CD14-positive monocyte (primary cell): ENCODE results near the gene FOLR1. TPM values are rescaled to one million over a fixed set of nuclear protein-coding genes. Genes with fewer than 3 reads are reported as not detected.

Source experiments
- DNase-seq, 3 donors: peaks; one replicate each; pipeline ENCODE4 v3.0.0-alpha.2; 2011 to 2022
- H2AFZ ChIP-seq: 2 replicates; pipeline ENCODE4 v1.6.0; 2012; ENCODE audit warnings: mild to moderate bottlenecking, low read depth, low read length, inconsistent platforms; ENCODE audit not compliant: insufficient read depth, poor library complexity, severe bottlenecking
- H3K27ac ChIP-seq, 2 donors: 1 replicate in 1 of 2; 2 replicates in 1 of 2; pipeline ENCODE4 v1.5.1; 2012 to 2013; ENCODE audit warnings: low read length in 2 of 2, control low read depth in 1 of 2, inconsistent platforms in 1 of 2, low read depth in 1 of 2, mild to moderate bottlenecking in 1 of 2
- H3K27me3 ChIP-seq, 2 donors: one replicate each; pipeline versions ENCODE4 v1.6.0 to v1.6.1; 2011 to 2013; ENCODE audit warnings: low read length in 2 of 2; ENCODE audit not compliant: control insufficient read depth in 2 of 2, insufficient read depth in 2 of 2
- H3K36me3 ChIP-seq, 2 donors: replicated peaks in 1 of 2; 1 replicate in 1 of 2; 2 replicates in 1 of 2; pipeline versions ENCODE4 v1.5.1 to v1.6.1; 2012 to 2013; ENCODE audit warnings: low read length in 2 of 2, control low read depth in 1 of 2, inconsistent platforms in 1 of 2, mild to moderate bottlenecking in 1 of 2; ENCODE audit not compliant: insufficient read depth in 2 of 2, control insufficient read depth in 1 of 2
- H3K4me1 ChIP-seq, 2 donors: 1 replicate in 1 of 2; 2 replicates in 1 of 2; pipeline versions ENCODE4 v1.5.1 to v1.6.1; 2012 to 2013; ENCODE audit warnings: low read length in 2 of 2, control low read depth in 1 of 2, inconsistent platforms in 1 of 2, mild to moderate bottlenecking in 1 of 2, moderate library complexity in 1 of 2; ENCODE audit not compliant: insufficient read depth in 2 of 2, control insufficient read depth in 1 of 2
- H3K4me2 ChIP-seq: replicated peaks from 2 replicates; pipeline ENCODE3; 2012; ENCODE audit warnings: low read length, moderate library complexity, mild to moderate bottlenecking; ENCODE audit not compliant: poor library complexity, severe bottlenecking; ENCODE audit errors: extremely low read depth
- H3K4me3 ChIP-seq, 3 experiments: fragments of 200-600 bp in 1 of 3; sonication (generic) in 1 of 3; replicated peaks in 1 of 3; 1 replicate in 2 of 3; 2 replicates in 1 of 3; pipeline ENCODE4 v1.5.1; 2011 to 2013; ENCODE audit warnings: low read length in 3 of 3, mild to moderate bottlenecking in 3 of 3, control low read depth in 2 of 3, low read depth in 2 of 3, inconsistent platforms in 1 of 3, moderate library complexity in 1 of 3
- H3K79me2 ChIP-seq: 2 replicates; pipeline ENCODE4 v1.6.0; 2012; ENCODE audit warnings: mild to moderate bottlenecking, control low read depth, inconsistent platforms, low read length, moderate library complexity; ENCODE audit not compliant: insufficient read depth
- H3K9ac ChIP-seq: 2 replicates; pipeline ENCODE4 v1.6.0; 2017; ENCODE audit warnings: low read length, mild to moderate bottlenecking; ENCODE audit not compliant: insufficient read depth, poor library complexity, severe bottlenecking
- H3K9me3 ChIP-seq, 2 donors: replicated peaks in 1 of 2; 1 replicate in 1 of 2; 2 replicates in 1 of 2; pipeline versions ENCODE4 v1.5.1 to v1.6.1; 2012 to 2013; ENCODE audit warnings: low read length in 2 of 2, control low read depth in 1 of 2; ENCODE audit not compliant: control insufficient read depth in 1 of 2, insufficient read depth in 1 of 2
- H4K20me1 ChIP-seq: 2 replicates; pipeline ENCODE4 v1.6.0; 2012; ENCODE audit warnings: mild to moderate bottlenecking, low read length, control low read depth, moderate library complexity; ENCODE audit not compliant: insufficient read depth
- H3K27ac Mint-ChIP-seq, 7 donors: one replicate each; pipeline ENCODE4 v1.8.0; 2020; ENCODE audit warnings: mild to moderate bottlenecking in 7 of 7, mixed read lengths in 7 of 7, moderate library complexity in 6 of 7, inconsistent platforms in 2 of 7
- H3K27me3 Mint-ChIP-seq, 3 donors: one replicate each; pipeline ENCODE4 v1.8.0; 2021 to 2022; ENCODE audit warnings: low read depth in 3 of 3, mild to moderate bottlenecking in 3 of 3, mixed read lengths in 3 of 3, moderate library complexity in 3 of 3, inconsistent platforms in 1 of 3
- H3K36me3 Mint-ChIP-seq, 2 donors: one replicate each; pipeline ENCODE4 v1.8.0; 2020; ENCODE audit warnings: mixed read lengths in 2 of 2, inconsistent platforms in 1 of 2, mild to moderate bottlenecking in 1 of 2
- H3K4me1 Mint-ChIP-seq: one replicate; pipeline ENCODE4 v1.8.0; 2020; ENCODE audit warnings: mild to moderate bottlenecking, mixed read lengths
- H3K4me3 Mint-ChIP-seq, 2 donors: one replicate each; pipeline ENCODE4 v1.8.0; 2020; ENCODE audit warnings: mild to moderate bottlenecking in 2 of 2, mixed read lengths in 2 of 2, moderate library complexity in 1 of 2
- H3K9me3 Mint-ChIP-seq, 7 donors: one replicate each; pipeline ENCODE4 v1.8.0; 2020 to 2022; ENCODE audit warnings: mixed read lengths in 7 of 7, mild to moderate bottlenecking in 6 of 7, moderate library complexity in 6 of 7, inconsistent platforms in 2 of 7
- CTCF ChIP-seq: fragments of 200-600 bp; IDR thresholded peaks from one replicate; pipeline ENCODE4 v1.8.0; 2022; ENCODE audit warnings: antibody characterized with exemption, mild to moderate bottlenecking
- WGBS: methylation state at CpG from one replicate; pipeline ENCODE4 v1.1.5; 2013; ENCODE audit warnings: missing lambda C conversion rate; ENCODE audit not compliant: insufficient coverage; 5-methylcytosine and 5-hydroxymethylcytosine counted together
- intact Hi-C, 2 donors: fragments of 100-400 bp; cut with micrococcal nuclease; formaldehyde crosslinking; loops; one replicate each; pipeline versions ENCODE4 v1.15.0 to v1.15.1; 2023
- polyA plus RNA-seq, 3 donors: library from polyadenylated mRNA; depleted of rRNA in 1 of 3; unstranded in 2 of 3; stranded (reverse) in 1 of 3; fragments of 300-500 nt in 2 of 3; fragments of >200 nt in 1 of 3; fragmentation: Illumina TruSeq in 2 of 3; gene quantifications; 1 replicate in 2 of 3; 2 replicates in 1 of 3; pipeline ENCODE4 v1.2.3, GENCODE V29; 2012 to 2021

The FOLR1 gene
- polyA plus RNA-seq, 3 donors: not detected

- Histone ChIP-seq H3K4me3 (no peak overlapping the region), H4K20me1 (no peaks in the 10 kb centered on the region), H3K36me3 (no peaks in the 10 kb centered on the region), H3K79me2 (no peaks in the 10 kb centered on the region), H3K4me2 (no peak overlapping the region), H3K27ac (no peak overlapping the region), H3K27me3 (no peaks in the 10 kb centered on the region), H3K9me3 (no peaks in the 10 kb centered on the region), H3K4me1 (peaks cover 5 to 10% of the 10 kb centered on the region in 2 donors), H2AFZ (no peak overlapping the region), H3K9ac (no peak overlapping the region)
- Mint-ChIP-seq H3K4me3 (no peak overlapping the region), H3K4me1 (peaks cover 12% of the 10 kb centered on the region), H3K36me3 (no peaks in the 10 kb centered on the region), H3K9me3 (peaks cover 0 to 2% (median 0%) of the 10 kb centered on the region in 7 donors), H3K27ac (peak overlapping the region in 1 of 7 donors; percentile 16), H3K27me3 (peaks cover 2 to 7% (median 3%) of the 10 kb centered on the region in 3 donors)
- 98% methylated on average over 7 of the region's 8 CpGs for WGBS
- no peak for TF ChIP-seq CTCF
- intact Hi-C loops: no loop called here
- DNase-seq: no peak
Measured at GRCh38 chr11:72174302-72175070, 17.5 kb upstream of the FOLR1 start.

DNA sequence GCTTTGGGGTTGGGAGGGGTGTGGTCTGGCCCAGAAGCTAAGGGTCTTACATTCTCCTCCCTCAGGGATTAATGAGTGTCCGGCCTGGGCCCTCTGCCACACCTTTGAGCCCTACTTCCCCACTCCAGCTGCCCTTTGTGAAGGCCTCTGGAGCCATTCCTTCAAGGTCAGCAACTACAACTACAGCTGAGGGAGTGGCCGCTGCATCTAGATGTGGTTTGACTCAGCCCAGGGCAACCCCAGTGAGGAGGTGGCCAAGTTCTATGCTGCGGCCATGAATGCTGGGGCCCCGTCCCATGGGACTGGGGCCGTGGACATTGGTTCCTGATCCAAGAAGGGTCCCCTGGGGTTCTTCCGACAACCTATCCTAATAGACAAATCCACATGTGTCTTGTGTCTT lies 14.3 kb upstream of the FOLR1 start:
- Mint-ChIP-seq H3K4me3 (no peak overlapping the region), H3K4me1 (peaks cover 5% of the 10 kb centered on the region), H3K27me3 (peaks cover 2 to 6% (median 5%) of the 10 kb centered on the region in 3 donors), H3K9me3 (peaks cover 0 to 2% (median 0%) of the 10 kb centered on the region in 7 donors), H3K27ac (no peak overlapping the region), H3K36me3 (no peaks in the 10 kb centered on the region)
- Histone ChIP-seq H4K20me1 (no peaks in the 10 kb centered on the region), H3K9ac (no peak overlapping the region), H3K4me3 (no peak overlapping the region), H3K27ac (no peak overlapping the region), H3K9me3 (no peaks in the 10 kb centered on the region), H3K4me1 (peaks cover 2 to 10% of the 10 kb centered on the region in 2 donors), H3K4me2 (no peak overlapping the region), H3K36me3 (no peaks in the 10 kb centered on the region), H2AFZ (no peak overlapping the region), H3K27me3 (peaks cover 0 to 2% of the 10 kb centered on the region in 2 donors), H3K79me2 (no peaks in the 10 kb centered on the region)
- no peak for TF ChIP-seq CTCF
- intact Hi-C loops: no loop called here
- 100% methylated on average over 1 of the region's 6 CpGs for WGBS
- DNase-seq: no peak
